ENCODE measurements around the gene STK38.
A peak's percentile ranks its signal among the peaks of the same experiment; 100 is the strongest.

STK38 gene

GRCh38 chr6:36469148-36469661, 78.1 kb downstream of the STK38 start:
- Histone ChIP-seq H3K27me3 (ENCODE audit: insufficient read depth, low read length, poor library complexity) (no peaks in the 10 kb centered on the region), H3K36me3 (ENCODE audit: insufficient read depth, low read length) (peaks cover 26% of the 10 kb centered on the region), H3K4me3 (ENCODE audit: low read depth in 1 of 2, low read length in 2 of 2) (no peak overlapping the region), H3K4me1 (ENCODE audit: insufficient read depth, low read length) (no peaks in the 10 kb centered on the region), H4K20me1 (ENCODE audit: insufficient read depth, low read length) (peaks cover 18% of the 10 kb centered on the region; the same call in 1 of the 2 replicates), H3K27ac (ENCODE audit: low read length) (no peak overlapping the region), H3K9me3 (ENCODE audit: insufficient read depth, low read length, severe bottlenecking) (no peaks in the 10 kb centered on the region), H2AFZ (ENCODE audit: low read depth, low read length) (no peak overlapping the region), H3K9ac (ENCODE audit: low read depth, low read length) (no peak overlapping the region), H3K79me2 (ENCODE audit: insufficient read depth, low read length) (peaks cover 79% of the 10 kb centered on the region), H3K4me2 (ENCODE audit: insufficient read depth, low read length) (no peak overlapping the region)
- ATAC-seq (ENCODE audit: insufficient read depth, low read depth) (0 out of 3 replicates have a peak, but pooled peaks have one; percentile 45), DNase-seq (no peak)
- TF ChIP-seq EZH2 (IDR thresholded peaks at IDR 0.05; ENCODE audit: borderline replicate concordance, low read depth, low read length, severe bottlenecking) = no peak
- no peak for TF ChIP-seq CTCF (IDR thresholded peaks at IDR 0.05; ENCODE audit: borderline replicate concordance, extremely low read depth, low read length, poor library complexity, severe bottlenecking)

GRCh38 chr6:36467625-36468024, 79.7 kb downstream of the STK38 start:
- H3K4me2 ChIP-seq (ENCODE audit: insufficient read depth, low read length) = no peak overlapping the region
- no peak overlapping the region for H2AFZ ChIP-seq (ENCODE audit: low read depth, low read length)
- H3K9me3 ChIP-seq (ENCODE audit: insufficient read depth, low read length, severe bottlenecking) = no peaks in the 10 kb centered on the region
- peaks cover 24% of the 10 kb centered on the region for H3K36me3 ChIP-seq (ENCODE audit: insufficient read depth, low read length)
- H3K27me3 ChIP-seq (ENCODE audit: insufficient read depth, low read length, poor library complexity) = no peaks in the 10 kb centered on the region
- H4K20me1 ChIP-seq (ENCODE audit: insufficient read depth, low read length) = peaks cover 30% of the 10 kb centered on the region; the same call in 1 of the 2 replicates
- DNase-seq = no peak
- no peak overlapping the region for H3K9ac ChIP-seq (ENCODE audit: low read depth, low read length)
- H3K4me1 ChIP-seq (ENCODE audit: insufficient read depth, low read length) = no peaks in the 10 kb centered on the region
- ATAC-seq (ENCODE audit: insufficient read depth, low read depth) = no peak
- no peak for TF ChIP-seq CTCF (IDR thresholded peaks at IDR 0.05; ENCODE audit: borderline replicate concordance, extremely low read depth, low read length, poor library complexity, severe bottlenecking)
- no peak for TF ChIP-seq EZH2 (IDR thresholded peaks at IDR 0.05; ENCODE audit: borderline replicate concordance, low read depth, low read length, severe bottlenecking)
- H3K79me2 ChIP-seq (ENCODE audit: insufficient read depth, low read length) = peaks cover 91% of the 10 kb centered on the region
- no peak overlapping the region for H3K4me3 ChIP-seq (ENCODE audit: low read depth in 1 of 2, low read length in 2 of 2)
- H3K27ac ChIP-seq (ENCODE audit: low read length) = no peak overlapping the region

- ATAC-seq (ENCODE audit: insufficient read depth, low read depth) (no peak), DNase-seq (no peak)
- Histone ChIP-seq H4K20me1 (ENCODE audit: insufficient read depth, low read length) (peaks cover 46% of the 10 kb centered on the region), H2AFZ (ENCODE audit: low read depth, low read length) (no peak overlapping the region), H3K27ac (ENCODE audit: low read length) (no peak overlapping the region), H3K79me2 (ENCODE audit: insufficient read depth, low read length) (peaks cover 96% of the 10 kb centered on the region), H3K4me3 (ENCODE audit: low read depth in 1 of 2, low read length in 2 of 2) (no peak overlapping the region), H3K9ac (ENCODE audit: low read depth, low read length) (no peak overlapping the region), H3K4me1 (ENCODE audit: insufficient read depth, low read length) (no peaks in the 10 kb centered on the region), H3K9me3 (ENCODE audit: insufficient read depth, low read length, severe bottlenecking) (no peaks in the 10 kb centered on the region), H3K36me3 (ENCODE audit: insufficient read depth, low read length) (peaks cover 7% of the 10 kb centered on the region; the same call in 1 of the 2 replicates), H3K27me3 (ENCODE audit: insufficient read depth, low read length, poor library complexity) (no peaks in the 10 kb centered on the region), H3K4me2 (ENCODE audit: insufficient read depth, low read length) (no peak overlapping the region)
- TF ChIP-seq EZH2 (IDR thresholded peaks at IDR 0.05; ENCODE audit: borderline replicate concordance, low read depth, low read length, severe bottlenecking) (no peak), CTCF (IDR thresholded peaks at IDR 0.05; ENCODE audit: borderline replicate concordance, extremely low read depth, low read length, poor library complexity, severe bottlenecking) (no peak)
Observed at GRCh38 chr6:36464233-36464632, 83.0 kb downstream of the STK38 start.
